NCI-H446 (cell line): ENCODE measurements around the gene CRACDL.
A peak's percentile ranks its signal among the peaks of the same experiment; 100 is the strongest.
"Not testable (repeated sequence)": the region's sequence is repeated elsewhere in the genome, so short reads cannot be mapped to it uniquely, and the experiment has no call there.

ENCODE experiments used
- DNase-seq, 2 experiments: peaks; one replicate each; lab custom pipeline; 2025; lab: John Stamatoyannopoulos, UW

Gene CRACDL

GRCh38 chr2:98882971-98883779, 52.9 kb downstream of the CRACDL start:
- DNase-seq = no peak

GRCh38 chr2:98882368-98882767, 53.7 kb downstream of the CRACDL start:
- DNase-seq = no peak

- DNase-seq = no peak
These were observed 54.8 kb downstream of the CRACDL start for GRCh38 chr2:98881153-98881650.

- peak in 1 of 2 experiments; percentile 5 for DNase-seq
These were observed 55.5 kb downstream of the CRACDL start for GRCh38 chr2:98880266-98881152.

- DNase-seq = not testable (repeated sequence)
These were observed 58.4 kb downstream of the CRACDL start for GRCh38 chr2:98877658-98878057.

GRCh38 chr2:98876741-98877140, 59.3 kb downstream of the CRACDL start:
- DNase-seq = no peak

GRCh38 chr2:98875746-98876145, 60.3 kb downstream of the CRACDL start:
- no peak for DNase-seq

GRCh38 chr2:98875081-98875728, 60.8 kb downstream of the CRACDL start:
- DNase-seq = no peak

- no peak for DNase-seq
These were observed 61.8 kb downstream of the CRACDL start for GRCh38 chr2:98874186-98874689.

GRCh38 chr2:98872526-98872925, 63.5 kb downstream of the CRACDL start:
- DNase-seq = no peak

- DNase-seq = no peak
These were observed 64.5 kb downstream of the CRACDL start for GRCh38 chr2:98871506-98871905.

GRCh38 chr2:98870516-98871158, 65.4 kb downstream of the CRACDL start:
- DNase-seq = no peak

GRCh38 chr2:98869870-98870269, 66.2 kb downstream of the CRACDL start:
- DNase-seq = no peak

- no peak for DNase-seq
These were observed 66.8 kb downstream of the CRACDL start for GRCh38 chr2:98869272-98869641.

- no peak for DNase-seq
These were observed 67.3 kb downstream of the CRACDL start for GRCh38 chr2:98868548-98869271.

GRCh38 chr2:98867539-98868309, 68.3 kb downstream of the CRACDL start:
- no peak for DNase-seq

GRCh38 chr2:98866033-98866432, 70.0 kb downstream of the CRACDL start:
- no peak for DNase-seq

- no peak for DNase-seq
These were observed 74.4 kb downstream of the CRACDL start for GRCh38 chr2:98861601-98862000.

- no peak for DNase-seq
These were observed 76.7 kb downstream of the CRACDL start for GRCh38 chr2:98859323-98859722.

- no peak for DNase-seq
These were observed 79.0 kb downstream of the CRACDL start for GRCh38 chr2:98857001-98857400.
